H1 (cell line): ENCODE results near the gene CABCOCO1. TPM values are rescaled to one million over a fixed set of nuclear protein-coding genes. Genes with fewer than 3 reads are reported as not detected.

Experiments
- CTCF ChIA-PET: fragments of 300-600 bp; sonication (Branson Sonifier 250); formaldehyde crosslinking; loops from one replicate; lab custom pipeline; 2021; ENCODE audit not compliant: partially characterized antibody; lab: Charles Lee
- POLR2A ChIA-PET: fragments of 300-600 bp; sonication (Branson Sonifier 250); formaldehyde crosslinking; loops from one replicate; lab custom pipeline; 2021; ENCODE audit warnings: inconsistent platforms; ENCODE audit not compliant: partially characterized antibody; lab: Charles Lee
- DNase-seq, 2 experiments: peaks; one replicate each; pipeline versions ENCODE4 v3.0.0 to v3.0.0-alpha.2; 2010 to 2022; ENCODE audit warnings: low spot score in 2 of 2, low read depth in 1 of 2, mixed read lengths in 1 of 2
- FAIRE-seq: peaks from 2 replicates; lab custom pipeline; 2011; peaks lifted over from hg19 to GRCh38; lab: Jason Lieb, UNC
- H2AFZ ChIP-seq: 2 replicates; pipeline ENCODE4 v1.8.1; 2012; ENCODE audit warnings: low read length, inconsistent platforms
- H2AK5ac ChIP-seq: 2 replicates; pipeline ENCODE4 v1.6.1; 2013; ENCODE audit warnings: low read depth, low read length
- H2BK120ac ChIP-seq: replicated peaks from 2 replicates; pipeline ENCODE3; 2013; ENCODE audit warnings: low read depth, low read length, inconsistent platforms
- H2BK12ac ChIP-seq: 2 replicates; pipeline ENCODE4 v1.6.1; 2013; ENCODE audit warnings: low read depth, low read length
- H2BK15ac ChIP-seq: 2 replicates; pipeline ENCODE4 v1.6.1; 2013; ENCODE audit warnings: low read length
- H2BK20ac ChIP-seq: 2 replicates; pipeline ENCODE4 v1.6.1; 2013; ENCODE audit warnings: low read length
- H2BK5ac ChIP-seq: 2 replicates; pipeline ENCODE4 v1.6.1; 2013; ENCODE audit warnings: low read depth, low read length
- H3K14ac ChIP-seq: 2 replicates; pipeline ENCODE4 v1.6.1; 2013; ENCODE audit warnings: inconsistent platforms; ENCODE audit not compliant: insufficient read length
- H3K18ac ChIP-seq: 2 replicates; pipeline ENCODE4 v1.6.1; 2013; ENCODE audit warnings: low read length; ENCODE audit errors: extremely low read depth
- H3K23ac ChIP-seq: 2 replicates; pipeline ENCODE4 v1.6.1; 2013; ENCODE audit warnings: inconsistent platforms; ENCODE audit not compliant: insufficient read length
- H3K23me2 ChIP-seq: 2 replicates; pipeline ENCODE4 v1.6.1; 2013; ENCODE audit warnings: low read depth, low read length
- H3K27ac ChIP-seq: 2 replicates; pipeline ENCODE4 v1.6.1; 2011; ENCODE audit warnings: low read depth, low read length, inconsistent platforms
- H3K27me3 ChIP-seq, 4 experiments: replicated peaks in 1 of 4; 1 replicate in 1 of 4; 2 replicates in 3 of 4; pipeline versions ENCODE4 v1.6.1 to v1.8.1; 2011 to 2013; ENCODE audit warnings: low read length in 3 of 4, mild to moderate bottlenecking in 3 of 4, inconsistent platforms in 2 of 4, mixed read lengths in 2 of 4, moderate library complexity in 1 of 4; ENCODE audit not compliant: control insufficient read depth in 3 of 4, insufficient read depth in 3 of 4; ENCODE audit errors: extremely low read depth in 1 of 4
- H3K36me3 ChIP-seq, 4 experiments: 2 replicates each; pipeline versions ENCODE4 v1.6.1 to v1.8.1; 2011 to 2013; ENCODE audit warnings: mild to moderate bottlenecking in 4 of 4, low read length in 3 of 4, moderate library complexity in 2 of 4, control low read depth in 1 of 4, inconsistent platforms in 1 of 4; ENCODE audit not compliant: insufficient read depth in 4 of 4, control insufficient read depth in 2 of 4
- H3K4ac ChIP-seq: replicated peaks from 2 replicates; pipeline ENCODE3; 2013; ENCODE audit warnings: low read length, low read depth, mixed read lengths, inconsistent platforms; ENCODE audit not compliant: insufficient read length
- H3K4me1 ChIP-seq, 4 experiments: replicated peaks in 1 of 4; 1 replicate in 1 of 4; 2 replicates in 3 of 4; pipeline versions ENCODE4 v1.6.1 to v1.8.1; 2011 to 2013; ENCODE audit warnings: low read length in 3 of 4, inconsistent platforms in 2 of 4, mixed read lengths in 1 of 4; ENCODE audit not compliant: insufficient read depth in 4 of 4, control insufficient read depth in 3 of 4
- H3K4me2 ChIP-seq, 2 experiments: 2 replicates each; pipeline versions ENCODE4 v1.6.1 to v1.8.1; 2011 to 2013; ENCODE audit warnings: low read depth in 2 of 2, low read length in 2 of 2, control low read depth in 1 of 2, inconsistent platforms in 1 of 2, mild to moderate bottlenecking in 1 of 2; ENCODE audit not compliant: insufficient read depth in 1 of 2
- H3K4me3 ChIP-seq, 4 experiments: fragments of 200-600, 300-600 bp in 1 of 4; sonication (generic), shearing (Covaris generic), sonication (Bioruptor Twin) in 1 of 4; 2 replicates each; pipeline versions ENCODE4 v1.5.1 to v1.8.1; 2011 to 2016; ENCODE audit warnings: low read length in 4 of 4, low read depth in 3 of 4, control low read depth in 2 of 4, inconsistent platforms in 2 of 4, mild to moderate bottlenecking in 2 of 4, mixed read lengths in 1 of 4, moderate library complexity in 1 of 4; ENCODE audit not compliant: insufficient read depth in 2 of 4; ENCODE audit errors: extremely low read depth in 1 of 4
- H3K56ac ChIP-seq: replicated peaks from 2 replicates; pipeline ENCODE3; 2013; ENCODE audit warnings: low read depth, mild to moderate bottlenecking, mixed read lengths, low read length, inconsistent platforms; ENCODE audit not compliant: insufficient read length
- H3K79me1 ChIP-seq: 2 replicates; pipeline ENCODE4 v1.6.1; 2013; ENCODE audit warnings: low read depth, low read length, control low read depth
- H3K79me2 ChIP-seq, 2 experiments: 2 replicates each; pipeline versions ENCODE4 v1.6.1 to v1.8.1; 2012 to 2013; ENCODE audit warnings: low read length in 2 of 2, mild to moderate bottlenecking in 2 of 2, inconsistent platforms in 1 of 2; ENCODE audit not compliant: insufficient read depth in 2 of 2, control insufficient read depth in 1 of 2
- H3K9ac ChIP-seq, 4 experiments: replicated peaks in 1 of 4; 1 replicate in 1 of 4; 2 replicates in 3 of 4; pipeline versions ENCODE4 v1.6.1 to v1.8.1; 2011 to 2013; ENCODE audit warnings: low read depth in 3 of 4, low read length in 3 of 4, control low read depth in 2 of 4, mild to moderate bottlenecking in 2 of 4, moderate library complexity in 2 of 4, inconsistent platforms in 1 of 4; ENCODE audit errors: extremely low read depth in 1 of 4
- H3K9me3 ChIP-seq, 2 experiments: 2 replicates each; pipeline versions ENCODE4 v1.6.1 to v1.8.1; 2012 to 2013; ENCODE audit warnings: mild to moderate bottlenecking in 2 of 2, moderate library complexity in 2 of 2, control low read depth in 1 of 2, inconsistent platforms in 1 of 2, low read depth in 1 of 2, low read length in 1 of 2, mixed read lengths in 1 of 2; ENCODE audit not compliant: insufficient read depth in 2 of 2
- H4K20me1 ChIP-seq, 2 experiments: replicated peaks in 1 of 2; 2 replicates each; pipeline versions ENCODE3 to v1.8.1; 2011 to 2013; ENCODE audit warnings: inconsistent platforms in 2 of 2, low read length in 2 of 2, mild to moderate bottlenecking in 1 of 2; ENCODE audit not compliant: insufficient read depth in 2 of 2, control insufficient read depth in 1 of 2
- H4K5ac ChIP-seq: 2 replicates; pipeline ENCODE4 v1.6.1; 2013; ENCODE audit warnings: low read length, low read depth, mixed read lengths, inconsistent platforms; ENCODE audit not compliant: insufficient read length
- H4K8ac ChIP-seq: 2 replicates; pipeline ENCODE4 v1.8.0; 2013; ENCODE audit warnings: mild to moderate bottlenecking, moderate library complexity, low read length, inconsistent platforms; ENCODE audit not compliant: insufficient read depth; ENCODE audit errors: extremely low read depth
- H4K91ac ChIP-seq: replicated peaks from 2 replicates; pipeline ENCODE3; 2013; ENCODE audit warnings: low read length, mixed read lengths, inconsistent platforms; ENCODE audit not compliant: insufficient read length
- FOSL1 ChIP-seq: IDR thresholded peaks from 2 replicates; pipeline ENCODE4 v1.6.1; 2011; ENCODE audit warnings: mild to moderate bottlenecking, low read depth, low read length, moderate library complexity; ENCODE audit not compliant: insufficient read depth
- WGBS, 2 experiments: shearing (Covaris generic) in 1 of 2; methylation state at CpG; one replicate each; pipeline versions ENCODE4 v1.1.6 to v1.1.7; 2013 to 2015; ENCODE audit warnings: low lambda C conversion rate in 2 of 2, mixed read lengths in 2 of 2, inconsistent platforms in 1 of 2, low coverage in 1 of 2, missing lambda C conversion rate in 1 of 2; ENCODE audit not compliant: insufficient replicate concordance in 2 of 2, insufficient coverage in 1 of 2, insufficient read length in 1 of 2; ENCODE audit errors: extremely low coverage in 1 of 2, missing lambda C conversion rate in 1 of 2; 5-methylcytosine and 5-hydroxymethylcytosine counted together
- polyA plus RNA-seq, 7 experiments: library from polyadenylated mRNA; depleted of rRNA in 3 of 7; stranded (reverse) in 5 of 7; unstranded in 2 of 7; fragments of >200 nt in 5 of 7; fragments of 200-250 nt in 2 of 7; gene quantifications; 1 replicate in 5 of 7; 2 replicates in 1 of 7; 4 replicates in 1 of 7; pipeline versions ENCODE4 v1.2.1 to v1.2.3, GENCODE V29; 2011 to 2013; ENCODE audit warnings: missing spikeins in 2 of 7, mixed read lengths in 2 of 7
- total RNA-seq: library from RNA; stranded (reverse); fragmentation: NEBNext Ultra II Directional; extraction: Animal tissue kit (Norgen Biotek cat#: 25700); gene quantifications from 2 replicates; pipeline ENCODE4 v1.2.1, GENCODE V29; 2021

Gene CABCOCO1
- total and polyA plus RNA-seq, 2 of the 8 experiments (the other 6 are each of a cell fraction or from before 2014, with no cell fraction given) = not detected

- no peaks in the 10 kb centered on the region for H3K9me3 ChIP-seq
- no peak for TF ChIP-seq FOSL1
- TF ChIP-seq, all 59 proteins: peak for 0
- whole genome bisulfite sequencing, 2 experiments = 94% methylated on average over 1 of the region's 1 CpG; no CpG with 5 or more reads in 1 of the 2 experiments
- Histone ChIP-seq H3K79me2 (no peaks in the 10 kb centered on the region), H3K36me3 (no peaks in the 10 kb centered on the region), H3K4me2 (no peak overlapping the region), H3K9ac (no peak overlapping the region), H2BK12ac (no peak overlapping the region), H4K8ac (no peak overlapping the region), H3K4me3 (no peak overlapping the region), H3K27ac (no peak overlapping the region), H2AFZ (no peak overlapping the region), H3K14ac (no peak overlapping the region), H3K4me1 (no peaks in the 10 kb centered on the region; a peak in 1 of 7 replicates), H2BK20ac (no peak overlapping the region), H4K5ac (no peak overlapping the region), H3K56ac (no peak overlapping the region), H4K20me1 (no peaks in the 10 kb centered on the region), H4K91ac (no peak overlapping the region), H2BK120ac (no peak overlapping the region), H2AK5ac (no peak overlapping the region), H3K23ac (no peak overlapping the region), H3K4ac (no peak overlapping the region), H3K18ac (no peak overlapping the region), H3K27me3 (peaks cover 0 to 1% (median 0%) of the 10 kb centered on the region in 4 experiments; a peak in 1 of 7 replicates), H2BK5ac (no peak overlapping the region), H3K23me2 (no peaks in the 10 kb centered on the region), H2BK15ac (no peak overlapping the region), H3K79me1 (no peaks in the 10 kb centered on the region)
- ChIA-PET POLR2A (interaction anchor here (0.6 kb wide), 1 partner anchor 233 kb away, joined by 3 read pairs; no protein-coding TSS in a partner anchor), CTCF (interaction anchor here (0.7 to 1.2 kb wide), 10 partner anchors 9 to 46 kb away, joined by 3 to 5 read pairs (median 3); no protein-coding TSS in a partner anchor)
- DNase-seq (no peak), FAIRE-seq (no peak)
Measured at GRCh38 chr10:61796785-61797184, 134.1 kb downstream of the CABCOCO1 start.
